ENCODE results near the gene RPN1. TPM values are rescaled to one million over a fixed set of nuclear protein-coding genes. Genes with fewer than 3 reads are reported as not detected.
"Not testable (repeated sequence)": the region's sequence is repeated elsewhere in the genome, so short reads cannot be mapped to it uniquely, and the experiment has no call there.

RPN1 gene
- total RNA-seq, 2 experiments from 2014 or later: 133 TPM

GRCh38 chr3:128667641-128668040 is 17.0 kb upstream of the RPN1 start:
- Mint-ChIP-seq H3K27ac (no peak overlapping the region), H3K36me3 (ENCODE audit: low read depth) (no peaks in the 10 kb centered on the region), H3K4me1 (ENCODE audit: low read depth) (peaks cover 2% of the 10 kb centered on the region), H3K4me3 (no peak overlapping the region), H3K27me3 (peaks cover 3% of the 10 kb centered on the region), H3K9me3 (no peaks in the 10 kb centered on the region)
- ChIA-PET CTCF (interaction anchor here (2.6 kb wide), 1 partner anchor 13 kb away, joined by 9 read pairs; no protein-coding TSS in a partner anchor), POLR2A (interaction anchor here (1.0 to 1.9 kb wide), 2 partner anchors 10 to 13 kb away, joined by 3 to 4 read pairs; no protein-coding TSS in a partner anchor)
- ATAC-seq (no peak), DNase-seq (no peak)
- TF ChIP-seq CTCF (IDR thresholded peaks at IDR 0.05): no peak
- intact Hi-C loops (cut with micrococcal nuclease): no loop called here

- Mint-ChIP-seq H3K4me1 (ENCODE audit: low read depth) (peaks cover 2% of the 10 kb centered on the region), H3K4me3 (no peak overlapping the region), H3K27me3 (peaks cover 2% of the 10 kb centered on the region), H3K9me3 (no peaks in the 10 kb centered on the region), H3K27ac (no peak overlapping the region), H3K36me3 (ENCODE audit: low read depth) (no peaks in the 10 kb centered on the region)
- ChIA-PET POLR2A (interaction anchor here (0.9 kb wide), 1 partner anchor 15 kb away, joined by 3 read pairs; no protein-coding TSS in a partner anchor), CTCF (interaction anchor here (1.3 kb wide), 1 partner anchor 15 kb away, joined by 5 read pairs; no protein-coding TSS in a partner anchor)
- intact Hi-C loops (cut with micrococcal nuclease): no loop called here
- no peak for TF ChIP-seq CTCF (IDR thresholded peaks at IDR 0.05)
- no peak for DNase-seq
- no peak for ATAC-seq
Measured at GRCh38 chr3:128665362-128666021, 14.9 kb upstream of the RPN1 start.

GRCh38 chr3:128663151-128663550 is 12.5 kb upstream of the RPN1 start:
- POLR2A ChIA-PET: interaction anchor here (0.9 kb wide), 1 partner anchor 14 kb away, joined by 3 read pairs; no protein-coding TSS in a partner anchor
- Mint-ChIP-seq H3K9me3 (no peaks in the 10 kb centered on the region), H3K4me1 (ENCODE audit: low read depth) (peaks cover 2% of the 10 kb centered on the region), H3K27me3 (peaks cover 2% of the 10 kb centered on the region), H3K36me3 (ENCODE audit: low read depth) (no peaks in the 10 kb centered on the region), H3K4me3 (no peak overlapping the region), H3K27ac (no peak overlapping the region)
- TF ChIP-seq CTCF (IDR thresholded peaks at IDR 0.05): no peak
- ATAC-seq (no peak), DNase-seq (no peak)
- CTCF ChIA-PET: interaction anchor here (0.7 to 1.9 kb wide), 3 partner anchors 8 to 18 kb away, joined by 3 to 5 read pairs (median 3); no protein-coding TSS in a partner anchor
- intact Hi-C loops (cut with micrococcal nuclease): no loop called here

- intact Hi-C loops (cut with micrococcal nuclease): no loop called here
- H3K9me3 Mint-ChIP-seq: no peaks in the 10 kb centered on the region
- CTCF ChIA-PET: interaction anchor here (1.8 to 2.4 kb wide), 3 partner anchors 9 to 220 kb away, joined by 4 to 9 read pairs (median 5); no protein-coding TSS in a partner anchor
- H3K27ac Mint-ChIP-seq: no peak overlapping the region
- H3K4me1 Mint-ChIP-seq (ENCODE audit: low read depth): peaks cover 8% of the 10 kb centered on the region
- no peaks in the 10 kb centered on the region for H3K36me3 Mint-ChIP-seq (ENCODE audit: low read depth)
- no peak for TF ChIP-seq CTCF (IDR thresholded peaks at IDR 0.05)
- no peak for DNase-seq
- no peak for ATAC-seq
- H3K4me3 Mint-ChIP-seq: no peak overlapping the region
- POLR2A ChIA-PET: interaction anchor here (0.6 to 1.1 kb wide), 2 partner anchors 35 to 136 kb away, joined by 3 read pairs; no protein-coding TSS in a partner anchor
- no peaks in the 10 kb centered on the region for H3K27me3 Mint-ChIP-seq
Measured at GRCh38 chr3:128655531-128655930, 4.9 kb upstream of the RPN1 start.

GRCh38 chr3:128653993-128654805 is 3.6 kb upstream of the RPN1 start:
- intact Hi-C loops (cut with micrococcal nuclease); H3K27me3 Mint-ChIP-seq; H3K9me3 Mint-ChIP-seq; H3K36me3 Mint-ChIP-seq (ENCODE audit: low read depth); ATAC-seq: not testable (repeated sequence)
- H3K4me3 Mint-ChIP-seq: peak overlapping the region; percentile 75
- ChIA-PET POLR2A (interaction anchor here (0.7 to 1.7 kb wide), 3 partner anchors 12 to 64 kb away, joined by 3 to 5 read pairs (median 4); no protein-coding TSS in a partner anchor), CTCF (interaction anchor here (0.8 to 2.4 kb wide), 5 partner anchors 10 to 222 kb away, joined by 3 to 11 read pairs (median 5); no protein-coding TSS in a partner anchor)
- H3K27ac Mint-ChIP-seq: peak overlapping the region; percentile 6
- peak; percentile 58 for DNase-seq
- peaks cover 10% of the 10 kb centered on the region for H3K4me1 Mint-ChIP-seq (ENCODE audit: low read depth)

GRCh38 chr3:128653383-128653992 is 2.9 kb upstream of the RPN1 start:
- ATAC-seq; H3K9me3 Mint-ChIP-seq; H3K27me3 Mint-ChIP-seq; intact Hi-C loops (cut with micrococcal nuclease): not testable (repeated sequence)
- Mint-ChIP-seq H3K36me3 (ENCODE audit: low read depth) (peaks cover 11% of the 10 kb centered on the region), H3K4me3 (peak overlapping the region; percentile 75), H3K27ac (peak overlapping the region; percentile 6), H3K4me1 (ENCODE audit: low read depth) (peaks cover 18% of the 10 kb centered on the region)
- CTCF ChIA-PET: interaction anchor here (1.5 to 2.4 kb wide), 4 partner anchors 11 to 222 kb away, joined by 4 to 11 read pairs (median 7); no protein-coding TSS in a partner anchor
- POLR2A ChIA-PET: interaction anchor here (1.3 to 1.7 kb wide), 2 partner anchors 11 to 27 kb away, joined by 3 to 5 read pairs; no protein-coding TSS in a partner anchor
- peak; percentile 18 for DNase-seq
